CD14-positive monocyte (primary cell): ENCODE measurements around the gene MDFI. TPM values are rescaled to one million over a fixed set of nuclear protein-coding genes. Genes with fewer than 3 reads are reported as not detected.

Experiments used
- DNase-seq, 3 donors: peaks; one replicate each; pipeline ENCODE4 v3.0.0-alpha.2; 2011 to 2022
- H2AFZ ChIP-seq: 2 replicates; pipeline ENCODE4 v1.6.0; 2012; ENCODE audit warnings: mild to moderate bottlenecking, low read depth, low read length, inconsistent platforms; ENCODE audit not compliant: insufficient read depth, poor library complexity, severe bottlenecking
- H3K27ac ChIP-seq, 2 donors: 1 replicate in 1 of 2; 2 replicates in 1 of 2; pipeline ENCODE4 v1.5.1; 2012 to 2013; ENCODE audit warnings: low read length in 2 of 2, control low read depth in 1 of 2, inconsistent platforms in 1 of 2, low read depth in 1 of 2, mild to moderate bottlenecking in 1 of 2
- H3K27me3 ChIP-seq, 2 donors: one replicate each; pipeline versions ENCODE4 v1.6.0 to v1.6.1; 2011 to 2013; ENCODE audit warnings: low read length in 2 of 2; ENCODE audit not compliant: control insufficient read depth in 2 of 2, insufficient read depth in 2 of 2
- H3K36me3 ChIP-seq, 2 donors: replicated peaks in 1 of 2; 1 replicate in 1 of 2; 2 replicates in 1 of 2; pipeline versions ENCODE4 v1.5.1 to v1.6.1; 2012 to 2013; ENCODE audit warnings: low read length in 2 of 2, control low read depth in 1 of 2, inconsistent platforms in 1 of 2, mild to moderate bottlenecking in 1 of 2; ENCODE audit not compliant: insufficient read depth in 2 of 2, control insufficient read depth in 1 of 2
- H3K4me1 ChIP-seq, 2 donors: 1 replicate in 1 of 2; 2 replicates in 1 of 2; pipeline versions ENCODE4 v1.5.1 to v1.6.1; 2012 to 2013; ENCODE audit warnings: low read length in 2 of 2, control low read depth in 1 of 2, inconsistent platforms in 1 of 2, mild to moderate bottlenecking in 1 of 2, moderate library complexity in 1 of 2; ENCODE audit not compliant: insufficient read depth in 2 of 2, control insufficient read depth in 1 of 2
- H3K4me2 ChIP-seq: replicated peaks from 2 replicates; pipeline ENCODE3; 2012; ENCODE audit warnings: low read length, moderate library complexity, mild to moderate bottlenecking; ENCODE audit not compliant: poor library complexity, severe bottlenecking; ENCODE audit errors: extremely low read depth
- H3K4me3 ChIP-seq, 3 experiments: fragments of 200-600 bp in 1 of 3; sonication (generic) in 1 of 3; replicated peaks in 1 of 3; 1 replicate in 2 of 3; 2 replicates in 1 of 3; pipeline ENCODE4 v1.5.1; 2011 to 2013; ENCODE audit warnings: low read length in 3 of 3, mild to moderate bottlenecking in 3 of 3, control low read depth in 2 of 3, low read depth in 2 of 3, inconsistent platforms in 1 of 3, moderate library complexity in 1 of 3
- H3K79me2 ChIP-seq: 2 replicates; pipeline ENCODE4 v1.6.0; 2012; ENCODE audit warnings: mild to moderate bottlenecking, control low read depth, inconsistent platforms, low read length, moderate library complexity; ENCODE audit not compliant: insufficient read depth
- H3K9ac ChIP-seq: 2 replicates; pipeline ENCODE4 v1.6.0; 2017; ENCODE audit warnings: low read length, mild to moderate bottlenecking; ENCODE audit not compliant: insufficient read depth, poor library complexity, severe bottlenecking
- H3K9me3 ChIP-seq, 2 donors: replicated peaks in 1 of 2; 1 replicate in 1 of 2; 2 replicates in 1 of 2; pipeline versions ENCODE4 v1.5.1 to v1.6.1; 2012 to 2013; ENCODE audit warnings: low read length in 2 of 2, control low read depth in 1 of 2; ENCODE audit not compliant: control insufficient read depth in 1 of 2, insufficient read depth in 1 of 2
- H4K20me1 ChIP-seq: 2 replicates; pipeline ENCODE4 v1.6.0; 2012; ENCODE audit warnings: mild to moderate bottlenecking, low read length, control low read depth, moderate library complexity; ENCODE audit not compliant: insufficient read depth
- H3K27ac Mint-ChIP-seq, 7 donors: one replicate each; pipeline ENCODE4 v1.8.0; 2020; ENCODE audit warnings: mild to moderate bottlenecking in 7 of 7, mixed read lengths in 7 of 7, moderate library complexity in 6 of 7, inconsistent platforms in 2 of 7
- H3K27me3 Mint-ChIP-seq, 3 donors: one replicate each; pipeline ENCODE4 v1.8.0; 2021 to 2022; ENCODE audit warnings: low read depth in 3 of 3, mild to moderate bottlenecking in 3 of 3, mixed read lengths in 3 of 3, moderate library complexity in 3 of 3, inconsistent platforms in 1 of 3
- H3K36me3 Mint-ChIP-seq, 2 donors: one replicate each; pipeline ENCODE4 v1.8.0; 2020; ENCODE audit warnings: mixed read lengths in 2 of 2, inconsistent platforms in 1 of 2, mild to moderate bottlenecking in 1 of 2
- H3K4me1 Mint-ChIP-seq: one replicate; pipeline ENCODE4 v1.8.0; 2020; ENCODE audit warnings: mild to moderate bottlenecking, mixed read lengths
- H3K4me3 Mint-ChIP-seq, 2 donors: one replicate each; pipeline ENCODE4 v1.8.0; 2020; ENCODE audit warnings: mild to moderate bottlenecking in 2 of 2, mixed read lengths in 2 of 2, moderate library complexity in 1 of 2
- H3K9me3 Mint-ChIP-seq, 7 donors: one replicate each; pipeline ENCODE4 v1.8.0; 2020 to 2022; ENCODE audit warnings: mixed read lengths in 7 of 7, mild to moderate bottlenecking in 6 of 7, moderate library complexity in 6 of 7, inconsistent platforms in 2 of 7
- WGBS: methylation state at CpG from one replicate; pipeline ENCODE4 v1.1.5; 2013; ENCODE audit warnings: missing lambda C conversion rate; ENCODE audit not compliant: insufficient coverage; 5-methylcytosine and 5-hydroxymethylcytosine counted together
- intact Hi-C, 2 donors: fragments of 100-400 bp; cut with micrococcal nuclease; formaldehyde crosslinking; loops; one replicate each; pipeline versions ENCODE4 v1.15.0 to v1.15.1; 2023
- polyA plus RNA-seq, 3 donors: library from polyadenylated mRNA; depleted of rRNA in 1 of 3; unstranded in 2 of 3; stranded (reverse) in 1 of 3; fragments of 300-500 nt in 2 of 3; fragments of >200 nt in 1 of 3; fragmentation: Illumina TruSeq in 2 of 3; gene quantifications; 1 replicate in 2 of 3; 2 replicates in 1 of 3; pipeline ENCODE4 v1.2.3, GENCODE V29; 2012 to 2021
- TF ChIP-seq, protein P1 (sequence below): fragments of 200-600 bp; IDR thresholded peaks from one replicate; pipeline ENCODE4 v1.8.0; 2022; ENCODE audit warnings: antibody characterized with exemption, mild to moderate bottlenecking

The MDFI gene
- polyA plus RNA-seq, 3 donors = not detected

DNA sequence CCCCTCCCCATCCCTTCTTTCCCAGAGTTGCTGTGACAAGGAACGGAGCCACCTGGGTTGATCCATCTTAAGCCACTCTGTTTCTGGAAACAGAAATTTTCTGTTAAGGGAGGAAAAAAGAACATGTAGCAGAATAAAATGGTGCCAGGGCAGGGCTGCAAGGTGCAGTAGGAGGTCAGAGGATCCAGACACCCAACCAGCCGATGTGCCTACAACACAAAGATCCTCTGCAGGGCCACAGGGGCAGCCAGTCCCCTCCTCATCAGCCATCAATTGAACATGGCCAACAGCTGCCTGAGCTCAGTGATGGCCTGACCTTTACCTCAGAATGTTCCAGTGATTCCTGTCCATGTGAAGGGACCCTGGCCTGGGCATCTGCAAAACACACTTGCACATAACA, 11.9 kb downstream of the MDFI start:
- Mint-ChIP-seq H3K4me3 (no peak overlapping the region), H3K4me1 (no peaks in the 10 kb centered on the region), H3K9me3 (no peaks in the 10 kb centered on the region), H3K27me3 (peaks cover 4 to 10% (median 5%) of the 10 kb centered on the region in 3 donors), H3K27ac (no peak overlapping the region), H3K36me3 (no peaks in the 10 kb centered on the region)
- intact Hi-C loops = no loop called here
- Histone ChIP-seq H3K4me3 (no peak overlapping the region), H3K9ac (no peak overlapping the region), H3K9me3 (no peaks in the 10 kb centered on the region), H3K36me3 (no peaks in the 10 kb centered on the region), H3K27me3 (no peaks in the 10 kb centered on the region), H3K4me2 (no peak overlapping the region), H2AFZ (no peak overlapping the region), H3K4me1 (no peaks in the 10 kb centered on the region), H4K20me1 (no peaks in the 10 kb centered on the region), H3K79me2 (no peaks in the 10 kb centered on the region), H3K27ac (no peak overlapping the region)
- WGBS = 100% methylated on average over 1 of the region's 2 CpGs
- TF ChIP-seq, protein P1, sequence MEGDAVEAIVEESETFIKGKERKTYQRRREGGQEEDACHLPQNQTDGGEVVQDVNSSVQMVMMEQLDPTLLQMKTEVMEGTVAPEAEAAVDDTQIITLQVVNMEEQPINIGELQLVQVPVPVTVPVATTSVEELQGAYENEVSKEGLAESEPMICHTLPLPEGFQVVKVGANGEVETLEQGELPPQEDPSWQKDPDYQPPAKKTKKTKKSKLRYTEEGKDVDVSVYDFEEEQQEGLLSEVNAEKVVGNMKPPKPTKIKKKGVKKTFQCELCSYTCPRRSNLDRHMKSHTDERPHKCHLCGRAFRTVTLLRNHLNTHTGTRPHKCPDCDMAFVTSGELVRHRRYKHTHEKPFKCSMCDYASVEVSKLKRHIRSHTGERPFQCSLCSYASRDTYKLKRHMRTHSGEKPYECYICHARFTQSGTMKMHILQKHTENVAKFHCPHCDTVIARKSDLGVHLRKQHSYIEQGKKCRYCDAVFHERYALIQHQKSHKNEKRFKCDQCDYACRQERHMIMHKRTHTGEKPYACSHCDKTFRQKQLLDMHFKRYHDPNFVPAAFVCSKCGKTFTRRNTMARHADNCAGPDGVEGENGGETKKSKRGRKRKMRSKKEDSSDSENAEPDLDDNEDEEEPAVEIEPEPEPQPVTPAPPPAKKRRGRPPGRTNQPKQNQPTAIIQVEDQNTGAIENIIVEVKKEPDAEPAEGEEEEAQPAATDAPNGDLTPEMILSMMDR = no peak
- DNase-seq = no peak

DNA sequence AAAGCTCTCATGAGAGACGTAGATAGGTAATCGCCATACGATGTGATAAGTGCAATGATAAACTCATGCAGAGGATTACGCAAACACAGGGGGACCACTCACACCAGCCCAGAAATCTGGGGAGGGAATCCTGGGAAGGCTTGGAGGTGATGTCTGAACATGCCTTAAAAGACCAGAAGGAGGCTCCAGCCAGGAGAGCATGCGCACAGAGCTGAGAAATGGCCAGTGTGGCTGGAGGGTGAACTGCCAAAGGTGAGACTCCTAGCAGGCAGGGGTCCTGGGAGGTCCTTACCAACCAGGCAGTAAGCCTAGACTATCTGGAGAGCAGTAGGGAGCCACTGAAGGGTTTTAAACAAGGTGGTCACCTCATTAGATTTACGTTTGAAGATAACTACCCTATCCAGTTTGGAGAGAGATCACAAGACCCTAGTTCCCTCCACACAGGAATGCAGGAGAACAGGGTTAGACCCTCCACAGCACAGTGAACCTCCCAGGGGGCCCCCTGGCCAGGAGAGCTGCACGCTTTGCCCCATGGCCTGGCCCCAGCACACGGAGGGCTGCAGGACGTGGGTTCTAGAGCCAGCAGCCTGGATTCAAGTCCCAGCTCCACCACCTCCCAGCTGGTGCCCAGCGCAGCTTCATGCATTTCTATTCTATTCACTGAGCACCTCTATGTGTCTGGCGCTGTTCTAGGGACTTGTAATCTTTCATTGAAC, 13.1 kb downstream of the MDFI start:
- H3K27ac Mint-ChIP-seq = no peak overlapping the region
- no peak for DNase-seq

More for the DNA sequence above, 13.1 kb downstream of the MDFI start:
- H3K27me3 Mint-ChIP-seq = peaks cover 2 to 9% (median 4%) of the 10 kb centered on the region in 3 donors
- H2AFZ ChIP-seq = no peak overlapping the region
- no peaks in the 10 kb centered on the region for H3K79me2 ChIP-seq
- intact Hi-C loops = no loop called here
- H3K4me3 ChIP-seq = no peak overlapping the region
- H3K9me3 Mint-ChIP-seq = no peaks in the 10 kb centered on the region
- H3K36me3 Mint-ChIP-seq = no peaks in the 10 kb centered on the region
- no peak overlapping the region for H3K9ac ChIP-seq
- H3K36me3 ChIP-seq = no peaks in the 10 kb centered on the region
- TF ChIP-seq, protein P1 = no peak
- peaks cover 3% of the 10 kb centered on the region for H3K4me1 Mint-ChIP-seq
- H3K27me3 ChIP-seq = no peaks in the 10 kb centered on the region
- no peak overlapping the region for H3K4me2 ChIP-seq
- no peaks in the 10 kb centered on the region for H4K20me1 ChIP-seq
- no peak overlapping the region for H3K27ac ChIP-seq
- no peaks in the 10 kb centered on the region for H3K4me1 ChIP-seq
- no peaks in the 10 kb centered on the region for H3K9me3 ChIP-seq
- WGBS = 83% methylated on average over 11 of the region's 11 CpGs
- H3K4me3 Mint-ChIP-seq = no peak overlapping the region
